Body of pancreas (tissue), 4 donors: ENCODE data around the gene ST6GALNAC6. TPM values are rescaled to one million over a fixed set of nuclear protein-coding genes. Genes with fewer than 3 reads are reported as not detected.
A peak's percentile ranks its signal among the peaks of the same experiment; 100 is the strongest.

ENCODE experiments used
- ATAC-seq: fragments of 150-250 bp; one replicate; pipeline ENCODE4 v1.9.1; 2016
- DNase-seq, 4 donors: peaks; one replicate each; pipeline ENCODE4 v3.0.0-alpha.2; 2019
- H3K27ac ChIP-seq, 4 donors: fragments of 200-600 bp; sonication (generic); 1 replicate in 3 of 4; 2 replicates in 1 of 4; pipeline versions ENCODE4 v1.5.1 to v1.6.1; 2016 to 2019; ENCODE audit warnings: mild to moderate bottlenecking in 1 of 4, mixed read lengths in 1 of 4, moderate library complexity in 1 of 4
- H3K27me3 ChIP-seq, 2 donors: fragments of 200-600 bp; sonication (generic); one replicate each; pipeline ENCODE4 v1.6.0; 2016; ENCODE audit warnings: mild to moderate bottlenecking in 1 of 2
- H3K36me3 ChIP-seq, 2 donors: fragments of 200-600 bp; sonication (generic); replicated peaks in 1 of 2; 2 replicates each; pipeline ENCODE4 v1.5.1; 2016; ENCODE audit warnings: low read depth in 2 of 2; ENCODE audit not compliant: insufficient read depth in 1 of 2
- H3K4me1 ChIP-seq: fragments of 200-600 bp; sonication (generic); one replicate; pipeline ENCODE4 v1.6.0; 2016
- H3K4me3 ChIP-seq, 2 donors: fragments of 200-600 bp; sonication (generic); 1 replicate in 1 of 2; 2 replicates in 1 of 2; pipeline ENCODE4 v1.5.1; 2016 to 2019
- H3K9me3 ChIP-seq, 3 donors: fragments of 200-600 bp; sonication (generic); 1 replicate in 2 of 3; 2 replicates in 1 of 3; pipeline ENCODE4 v1.5.1; 2016
- POLR2A ChIP-seq, 3 donors: fragments of 450-650 bp; IDR thresholded peaks; one replicate each; pipeline ENCODE4 v1.6.1; 2016; ENCODE audit warnings: antibody characterized with exemption in 3 of 3, mild to moderate bottlenecking in 2 of 3
- WGBS, 2 donors: methylation state at CpG; one replicate each; pipeline ENCODE4 v1.1.5; 2017; 5-methylcytosine and 5-hydroxymethylcytosine counted together
- intact Hi-C: fragments of 100-400 bp; cut with DNase I; formaldehyde crosslinking; loops from one replicate; pipeline ENCODE4 v1.15.1; 2023
- total RNA-seq, 2 donors: library from RNA; depleted of rRNA; stranded (reverse); fragments of >200 nt; gene quantifications; one replicate each; pipeline ENCODE4 v1.1.0, GENCODE V29; 2016
- TF ChIP-seq, protein P1 (sequence below), 7 experiments: fragments of 450-650 bp in 4 of 7; fragments of 200-600 bp in 3 of 7; sonication (generic) in 3 of 7; IDR thresholded peaks; one replicate each; pipeline ENCODE4 v1.5.1; 2016 to 2019; ENCODE audit warnings: antibody characterized with exemption in 7 of 7

Gene ST6GALNAC6
- total RNA-seq, 2 donors from 2014 or later = 46.1 to 66.7 TPM

DNA sequence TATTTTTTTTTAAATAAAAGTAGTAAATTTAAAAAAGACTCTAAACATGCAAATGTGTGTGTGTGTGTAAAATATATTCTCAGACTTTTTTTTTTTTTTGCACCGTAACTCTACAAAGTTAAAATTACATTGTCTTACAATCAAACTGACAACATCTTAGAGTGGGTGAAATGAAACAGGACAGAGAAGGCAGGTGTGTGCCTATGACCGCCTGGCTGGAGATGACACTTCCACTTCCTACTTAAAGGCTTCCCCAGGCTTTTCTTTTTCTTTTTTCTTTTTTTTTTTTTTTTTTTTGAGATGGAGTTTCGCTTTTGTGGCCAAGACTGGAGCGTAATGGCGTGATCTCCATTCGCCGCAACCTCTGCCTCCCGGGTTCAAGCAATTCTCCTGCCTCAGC is 19.3 kb downstream of the ST6GALNAC6 start:
- H3K4me3 ChIP-seq = no peak overlapping the region
- 69 to 81% methylated on average over 8 of the region's 8 CpGs for WGBS, 2 donors

DNA sequence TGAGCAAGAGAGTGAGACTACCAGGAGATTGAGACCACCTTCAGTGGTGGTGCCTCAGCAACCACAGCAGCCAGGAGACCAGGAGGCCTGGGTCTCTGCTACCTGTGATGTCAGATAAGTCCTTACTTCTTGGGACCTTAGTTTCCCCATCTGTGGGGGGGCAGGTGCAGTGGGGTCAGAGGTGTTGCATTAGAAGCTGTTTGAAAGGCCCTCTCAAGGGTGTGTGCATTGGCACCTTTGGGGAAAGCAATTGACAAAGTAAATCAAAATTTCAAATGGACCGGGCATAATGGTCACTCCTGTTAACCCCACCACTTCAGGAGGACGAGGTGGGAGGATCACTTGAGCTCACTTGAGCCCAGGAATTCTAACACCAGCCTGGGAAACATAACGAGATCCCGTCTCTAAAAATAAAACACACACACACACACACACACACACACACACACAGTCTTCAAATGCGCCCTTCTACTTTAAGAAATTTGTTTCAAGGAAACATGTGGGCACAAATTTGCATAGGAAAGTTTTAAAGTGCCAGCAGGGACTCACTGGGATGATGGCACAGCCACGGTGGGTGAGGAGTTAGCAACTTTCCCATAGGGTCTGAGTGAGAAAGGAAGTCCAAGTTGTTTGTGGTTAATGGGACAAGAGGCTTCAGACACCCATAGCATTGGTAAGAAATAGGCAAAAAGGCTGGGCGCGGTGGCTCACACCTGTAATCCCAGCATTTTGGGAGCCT is 20.6 kb downstream of the ST6GALNAC6 start:
- intact Hi-C loops = loop anchor here (10.0 kb wide), 2 partner anchors 144 to 284 kb away; partner anchors contain the start of gene TOR2A
- ATAC-seq = no peak
- 47 to 58% methylated on average over 8 of the region's 8 CpGs for WGBS, 2 donors

More for the DNA sequence above, 19.3 kb downstream of the ST6GALNAC6 start:
- H3K9me3 ChIP-seq = no peaks in the 10 kb centered on the region
- peaks cover 45% of the 10 kb centered on the region for H3K4me1 ChIP-seq
- ATAC-seq = no peak
- TF ChIP-seq, protein P1, sequence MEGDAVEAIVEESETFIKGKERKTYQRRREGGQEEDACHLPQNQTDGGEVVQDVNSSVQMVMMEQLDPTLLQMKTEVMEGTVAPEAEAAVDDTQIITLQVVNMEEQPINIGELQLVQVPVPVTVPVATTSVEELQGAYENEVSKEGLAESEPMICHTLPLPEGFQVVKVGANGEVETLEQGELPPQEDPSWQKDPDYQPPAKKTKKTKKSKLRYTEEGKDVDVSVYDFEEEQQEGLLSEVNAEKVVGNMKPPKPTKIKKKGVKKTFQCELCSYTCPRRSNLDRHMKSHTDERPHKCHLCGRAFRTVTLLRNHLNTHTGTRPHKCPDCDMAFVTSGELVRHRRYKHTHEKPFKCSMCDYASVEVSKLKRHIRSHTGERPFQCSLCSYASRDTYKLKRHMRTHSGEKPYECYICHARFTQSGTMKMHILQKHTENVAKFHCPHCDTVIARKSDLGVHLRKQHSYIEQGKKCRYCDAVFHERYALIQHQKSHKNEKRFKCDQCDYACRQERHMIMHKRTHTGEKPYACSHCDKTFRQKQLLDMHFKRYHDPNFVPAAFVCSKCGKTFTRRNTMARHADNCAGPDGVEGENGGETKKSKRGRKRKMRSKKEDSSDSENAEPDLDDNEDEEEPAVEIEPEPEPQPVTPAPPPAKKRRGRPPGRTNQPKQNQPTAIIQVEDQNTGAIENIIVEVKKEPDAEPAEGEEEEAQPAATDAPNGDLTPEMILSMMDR (IDR thresholded peaks at IDR 0.05) = no peak
- no peak for TF ChIP-seq POLR2A (IDR thresholded peaks at IDR 0.05)
- DNase-seq = no peak
- H3K36me3 ChIP-seq = no peaks in the 10 kb centered on the region
- H3K27ac ChIP-seq = no peak overlapping the region
- no peaks in the 10 kb centered on the region for H3K27me3 ChIP-seq
- intact Hi-C loops = no loop called here

DNA sequence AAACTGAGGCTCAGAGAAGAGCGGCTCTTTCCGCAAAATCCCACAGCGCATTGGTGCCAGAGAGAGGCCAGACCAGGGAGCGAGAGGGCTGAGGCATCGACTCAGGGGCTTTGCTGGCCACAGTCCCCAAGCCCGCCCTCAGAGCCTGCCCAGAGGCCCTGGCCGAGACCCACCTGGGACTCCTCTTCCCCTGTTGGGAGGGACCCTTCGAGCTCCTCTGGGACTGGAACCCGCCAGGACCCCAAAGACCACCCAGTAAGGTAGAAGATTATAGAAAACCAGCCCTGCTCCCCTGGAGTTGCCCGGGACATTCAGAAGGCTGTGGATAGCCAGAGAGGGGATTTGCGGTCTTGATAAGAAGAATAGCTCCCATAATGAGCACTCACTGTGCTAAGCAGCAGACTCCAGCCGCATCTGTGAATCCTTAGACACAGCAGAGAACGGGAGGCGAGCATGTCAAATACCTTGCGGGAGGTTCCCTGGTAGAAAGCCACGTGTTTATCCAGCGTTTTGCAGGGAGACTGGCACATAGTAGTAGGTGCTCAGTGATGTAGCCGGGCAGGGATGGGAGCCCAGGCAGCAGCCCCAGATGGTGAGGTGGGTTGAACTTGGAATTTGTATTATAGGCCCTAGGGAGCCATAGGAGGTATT is 21.3 kb downstream of the ST6GALNAC6 start:
- Histone ChIP-seq H3K4me1 (peaks cover 45% of the 10 kb centered on the region), H3K27me3 (no peaks in the 10 kb centered on the region), H3K27ac (peak overlapping the region; percentile 51 to 74 (median 62)), H3K9me3 (no peaks in the 10 kb centered on the region), H3K4me3 (peak overlapping the region; percentile 26 to 34), H3K36me3 (no peaks in the 10 kb centered on the region)
- ATAC-seq (no peak), DNase-seq (no peak)
- intact Hi-C loops = loop anchor here (10.0 kb wide), 2 partner anchors 143 to 283 kb away; partner anchors contain the start of gene TOR2A
- TF ChIP-seq POLR2A (IDR thresholded peaks at IDR 0.05) = no peak
- TF ChIP-seq, protein P1 (IDR thresholded peaks at IDR 0.05) = no peak
- 37 to 50% methylated on average over 8 to 18 of the region's 18 CpGs for WGBS, 2 donors

More for the DNA sequence above, 20.6 kb downstream of the ST6GALNAC6 start:
- Histone ChIP-seq H3K4me3 (no peak overlapping the region), H3K27me3 (no peaks in the 10 kb centered on the region), H3K27ac (no peak overlapping the region), H3K4me1 (peaks cover 45% of the 10 kb centered on the region), H3K36me3 (no peaks in the 10 kb centered on the region), H3K9me3 (no peaks in the 10 kb centered on the region)
- TF ChIP-seq, protein P1 (IDR thresholded peaks at IDR 0.05) = no peak
- TF ChIP-seq POLR2A (IDR thresholded peaks at IDR 0.05) = no peak
- no peak for DNase-seq

DNA sequence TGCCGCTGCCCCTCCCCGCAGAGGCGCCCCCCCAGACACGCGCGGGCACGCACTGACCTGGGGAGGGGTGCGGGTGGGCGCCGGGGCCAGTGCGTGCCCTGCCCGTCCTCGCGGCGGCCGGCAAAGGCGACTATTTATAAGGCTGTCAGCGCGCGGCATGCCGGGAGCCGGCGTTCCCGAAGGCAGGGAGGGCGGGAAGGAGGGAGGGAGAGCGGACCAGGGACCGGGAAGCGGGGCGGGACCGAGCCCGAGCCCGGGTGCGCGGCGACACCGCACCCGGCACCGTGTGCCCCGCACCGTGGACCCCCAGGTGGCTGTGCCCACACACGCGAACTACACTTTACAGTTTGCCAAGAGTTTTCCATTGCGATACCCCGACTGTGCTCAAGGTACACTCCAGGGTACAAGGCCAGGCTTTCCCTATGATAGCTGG is 21.8 kb downstream of the ST6GALNAC6 start, which contains the start of gene AK1:
Gene AK1 (minus strand): TSS at position 110 of the 433 bp plus-strand sequence. CDS start 3,058 bp downstream, outside the sequence.
- DNase-seq = peak; percentile 80 to 89 (median 84)
- Histone ChIP-seq H3K27ac (peak within 1 kb of the TSS; percentile 51 to 74 (median 62)), H3K27me3 (no peaks in the 10 kb centered on the region), H3K36me3 (no peaks in the 10 kb centered on the region), H3K9me3 (no peaks in the 10 kb centered on the region), H3K4me3 (peak within 1 kb of the TSS; percentile 26 to 34), H3K4me1 (peaks cover 45% of the 10 kb centered on the region)
- ATAC-seq = peak; percentile 82
- TF ChIP-seq, protein P1 (IDR thresholded peaks at IDR 0.05) = no peak
- peak; percentile 49 to 54 (median 54) for TF ChIP-seq POLR2A (IDR thresholded peaks at IDR 0.05)
- intact Hi-C loops = loop anchor here (10.0 kb wide), 2 partner anchors 143 to 283 kb away; partner anchors contain the start of gene TOR2A
- 0 to 1% methylated on average over 6 to 44 of the region's 44 CpGs for WGBS, 2 donors
